Subcutaneous abdominal adipose tissue (tissue), 5 donors: Measurements from ENCODE around the gene CDADC1.

Experiments used
- H3K27ac ChIP-seq: one replicate; pipeline ENCODE4 v1.7.0; 2013; ENCODE audit warnings: low read depth, mild to moderate bottlenecking, inconsistent platforms, low read length, moderate library complexity
- H3K27me3 ChIP-seq, 5 donors: one replicate each; pipeline ENCODE4 v1.7.0; 2013; ENCODE audit warnings: low read length in 5 of 5, inconsistent platforms in 1 of 5; ENCODE audit not compliant: control insufficient read depth in 5 of 5, insufficient read depth in 4 of 5
- H3K36me3 ChIP-seq, 5 donors: one replicate each; pipeline ENCODE4 v1.7.0; 2013; ENCODE audit warnings: low read length in 5 of 5; ENCODE audit not compliant: control insufficient read depth in 5 of 5, insufficient read depth in 5 of 5
- H3K4me1 ChIP-seq, 5 donors: one replicate each; pipeline ENCODE4 v1.7.0; 2013; ENCODE audit warnings: low read length in 5 of 5, mild to moderate bottlenecking in 3 of 5, moderate library complexity in 1 of 5; ENCODE audit not compliant: control insufficient read depth in 5 of 5, insufficient read depth in 5 of 5
- H3K4me3 ChIP-seq, 5 donors: one replicate each; pipeline ENCODE4 v1.7.0; 2013; ENCODE audit warnings: low read length in 5 of 5, low read depth in 1 of 5
- H3K9ac ChIP-seq, 5 donors: one replicate each; pipeline ENCODE4 v1.7.0; 2013; ENCODE audit warnings: low read length in 5 of 5, mild to moderate bottlenecking in 4 of 5, moderate library complexity in 3 of 5
- H3K9me3 ChIP-seq, 5 donors: one replicate each; pipeline ENCODE4 v1.7.0; 2013; ENCODE audit warnings: low read length in 5 of 5; ENCODE audit not compliant: control insufficient read depth in 5 of 5
- donor health status: healthy.
- donor health status: healthy.
- donor health status: healthy.
- donor health status: healthy.
- donor health status: healthy.

Gene CDADC1

GRCh38 chr13:49217962-49218492 is 29.7 kb upstream of the CDADC1 start:
- peaks cover 29 to 51% (median 40%) of the 10 kb centered on the region in 5 donors for H3K27me3 ChIP-seq
- no peaks in the 10 kb centered on the region for H3K9me3 ChIP-seq
- H3K27ac ChIP-seq: no peak overlapping the region

GRCh38 chr13:49218493-49219051 is 29.2 kb upstream of the CDADC1 start:
- Histone ChIP-seq H3K4me1 (peaks cover 0 to 27% (median 20%) of the 10 kb centered on the region in 5 donors), H3K4me3 (peak overlapping the region in 2 of 5 donors; percentile 20 to 25), H3K9me3 (no peaks in the 10 kb centered on the region), H3K27me3 (peaks cover 29 to 51% (median 40%) of the 10 kb centered on the region in 5 donors), H3K36me3 (no peaks in the 10 kb centered on the region), H3K9ac (no peak overlapping the region), H3K27ac (no peak overlapping the region)

More at GRCh38 chr13:49217962-49218492, 29.7 kb upstream of the CDADC1 start:
- no peaks in the 10 kb centered on the region for H3K36me3 ChIP-seq
- H3K4me1 ChIP-seq: peaks cover 0 to 27% (median 20%) of the 10 kb centered on the region in 5 donors
- H3K9ac ChIP-seq: no peak overlapping the region
- peak overlapping the region in 1 of 5 donors; percentile 20 for H3K4me3 ChIP-seq

DNA sequence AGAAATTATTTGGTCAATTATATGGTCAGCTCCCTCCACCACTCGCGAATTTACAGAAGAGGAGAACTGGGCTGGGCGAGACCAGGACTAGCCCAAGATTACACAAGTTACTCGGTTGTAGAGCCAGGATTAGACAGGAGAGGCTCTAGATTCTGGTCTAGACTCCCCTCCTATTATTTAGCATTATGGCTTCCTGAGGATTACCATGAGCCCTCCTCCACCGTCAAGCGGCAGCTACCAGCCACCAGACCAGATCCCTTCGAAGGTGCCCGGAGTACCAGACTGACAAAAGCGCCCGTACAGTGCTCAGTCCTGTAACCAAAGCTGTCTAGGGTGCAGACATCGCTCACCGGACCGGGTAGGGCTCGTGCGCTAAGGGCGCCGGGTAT is 28.1 kb upstream of the CDADC1 start:
- Histone ChIP-seq H3K27ac (no peak overlapping the region), H3K27me3 (peaks cover 29 to 53% (median 40%) of the 10 kb centered on the region in 5 donors), H3K36me3 (no peaks in the 10 kb centered on the region), H3K4me3 (peak overlapping the region; percentile 35 to 74 (median 58)), H3K9ac (no peak overlapping the region), H3K4me1 (peaks cover 0 to 26% (median 20%) of the 10 kb centered on the region in 5 donors), H3K9me3 (no peaks in the 10 kb centered on the region)

- Histone ChIP-seq H3K4me3 (peak within 1 kb of the TSS; percentile 35 to 74 (median 58)), H3K36me3 (no peaks in the 10 kb centered on the region), H3K9ac (no peak within 1 kb of the TSS), H3K9me3 (no peaks in the 10 kb centered on the region), H3K27ac (no peak within 1 kb of the TSS), H3K4me1 (peaks cover 0 to 24% (median 20%) of the 10 kb centered on the region in 5 donors), H3K27me3 (peaks cover 29 to 53% (median 40%) of the 10 kb centered on the region in 5 donors)
These were observed 27.5 kb upstream of the CDADC1 start, which contains the start of gene MLNR for GRCh38 chr13:49220036-49220855. Gene MLNR, plus strand, starts transcription at chr13:49220338. Its CDS starts 0 bp downstream, at chr13:49220338.

DNA sequence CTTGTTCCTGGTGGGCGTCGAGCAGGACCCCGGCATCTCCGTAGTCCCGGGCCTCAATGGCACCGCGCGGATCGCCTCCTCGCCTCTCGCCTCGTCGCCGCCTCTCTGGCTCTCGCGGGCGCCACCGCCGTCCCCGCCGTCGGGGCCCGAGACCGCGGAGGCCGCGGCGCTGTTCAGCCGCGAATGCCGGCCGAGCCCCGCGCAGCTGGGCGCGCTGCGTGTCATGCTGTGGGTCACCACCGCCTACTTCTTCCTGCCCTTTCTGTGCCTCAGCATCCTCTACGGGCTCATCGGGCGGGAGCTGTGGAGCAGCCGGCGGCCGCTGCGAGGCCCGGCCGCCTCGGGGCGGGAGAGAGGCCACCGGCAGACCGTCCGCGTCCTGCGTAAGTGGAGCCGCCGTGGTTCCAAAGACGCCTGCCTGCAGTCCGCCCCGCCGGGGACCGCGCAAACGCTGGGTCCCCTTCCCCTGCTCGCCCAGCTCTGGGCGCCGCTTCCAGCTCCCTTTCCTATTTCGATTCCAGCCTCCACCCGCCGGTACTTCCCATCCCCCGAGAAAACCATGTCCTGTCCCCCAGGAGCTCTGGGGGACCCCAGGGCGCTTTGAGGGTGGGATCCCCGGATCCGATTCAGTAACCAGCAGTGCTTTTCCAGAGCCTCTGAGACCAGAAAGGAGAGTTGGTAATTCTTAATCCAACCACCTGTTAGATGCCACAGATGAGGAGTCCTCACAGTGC is 26.7 kb upstream of the CDADC1 start:
- H3K9me3 ChIP-seq: no peaks in the 10 kb centered on the region
- H3K27me3 ChIP-seq: peaks cover 29 to 53% (median 40%) of the 10 kb centered on the region in 5 donors
- H3K4me1 ChIP-seq: peaks cover 0 to 24% (median 21%) of the 10 kb centered on the region in 5 donors
- peak overlapping the region in 4 of 5 donors; percentile 55 to 74 (median 64) for H3K4me3 ChIP-seq
- no peaks in the 10 kb centered on the region for H3K36me3 ChIP-seq
- no peak overlapping the region for H3K9ac ChIP-seq
- H3K27ac ChIP-seq: no peak overlapping the region

- no peak overlapping the region for H3K27ac ChIP-seq
- H3K9me3 ChIP-seq: no peaks in the 10 kb centered on the region
- peaks cover 29 to 53% (median 40%) of the 10 kb centered on the region in 5 donors for H3K27me3 ChIP-seq
- H3K36me3 ChIP-seq: no peaks in the 10 kb centered on the region
- H3K4me3 ChIP-seq: no peak overlapping the region
- peaks cover 0 to 24% (median 21%) of the 10 kb centered on the region in 5 donors for H3K4me1 ChIP-seq
- no peak overlapping the region for H3K9ac ChIP-seq
These were observed 26.1 kb upstream of the CDADC1 start for GRCh38 chr13:49221590-49221965.

DNA sequence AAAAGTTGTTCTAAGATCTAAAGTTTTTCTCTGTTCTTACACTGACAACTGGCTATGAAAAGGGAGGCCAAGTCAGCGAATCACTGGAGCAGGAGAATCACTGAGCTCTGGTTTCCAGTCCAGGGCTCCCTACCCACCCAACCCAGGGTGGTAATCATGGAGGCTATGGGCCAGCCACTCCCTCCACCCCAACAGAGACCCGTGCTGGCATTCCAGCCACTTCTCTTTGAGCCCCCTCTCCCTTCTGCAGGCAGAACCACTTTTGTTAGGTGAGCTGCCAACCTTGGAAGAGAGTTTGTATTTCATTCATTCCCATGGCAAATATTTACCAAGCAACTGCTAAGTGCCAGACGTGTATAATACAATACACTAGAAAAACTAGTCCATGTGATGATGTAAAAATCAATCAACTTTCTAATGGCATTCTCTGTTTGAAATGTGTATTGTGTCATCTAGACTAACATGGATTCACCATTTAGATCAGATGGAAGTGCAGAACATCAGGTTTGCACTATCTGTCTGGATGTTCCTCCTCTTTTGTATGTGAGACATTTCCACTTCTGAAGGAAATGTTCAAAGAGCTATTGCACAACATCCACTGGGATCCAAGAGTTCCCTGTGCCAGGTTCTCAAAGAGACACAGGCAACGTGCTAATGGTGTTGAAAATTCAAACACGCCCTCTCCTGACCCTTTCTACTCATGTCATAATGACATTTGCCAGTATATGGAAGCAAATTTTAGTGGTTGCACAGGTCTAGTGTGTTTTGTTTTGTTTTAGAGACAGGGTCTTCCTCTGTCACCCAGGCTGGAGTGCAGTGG is 22.3 kb upstream of the CDADC1 start:
- H3K4me1 ChIP-seq: peaks cover 0 to 9% (median 7%) of the 10 kb centered on the region in 5 donors
- H3K9me3 ChIP-seq: no peaks in the 10 kb centered on the region
- no peak overlapping the region for H3K9ac ChIP-seq
- H3K4me3 ChIP-seq: no peak overlapping the region
- H3K27ac ChIP-seq: no peak overlapping the region
- no peaks in the 10 kb centered on the region for H3K36me3 ChIP-seq
- peaks cover 13 to 22% (median 17%) of the 10 kb centered on the region in 5 donors for H3K27me3 ChIP-seq

- H3K27ac ChIP-seq: no peak overlapping the region
- peaks cover 0 to 3% (median 0%) of the 10 kb centered on the region in 5 donors for H3K4me1 ChIP-seq
- H3K27me3 ChIP-seq: peaks cover 2 to 10% (median 6%) of the 10 kb centered on the region in 5 donors
- no peaks in the 10 kb centered on the region for H3K36me3 ChIP-seq
- H3K9me3 ChIP-seq: no peaks in the 10 kb centered on the region
- no peak overlapping the region for H3K9ac ChIP-seq
- H3K4me3 ChIP-seq: no peak overlapping the region
These were observed 21.1 kb upstream of the CDADC1 start for GRCh38 chr13:49226613-49227012.

DNA sequence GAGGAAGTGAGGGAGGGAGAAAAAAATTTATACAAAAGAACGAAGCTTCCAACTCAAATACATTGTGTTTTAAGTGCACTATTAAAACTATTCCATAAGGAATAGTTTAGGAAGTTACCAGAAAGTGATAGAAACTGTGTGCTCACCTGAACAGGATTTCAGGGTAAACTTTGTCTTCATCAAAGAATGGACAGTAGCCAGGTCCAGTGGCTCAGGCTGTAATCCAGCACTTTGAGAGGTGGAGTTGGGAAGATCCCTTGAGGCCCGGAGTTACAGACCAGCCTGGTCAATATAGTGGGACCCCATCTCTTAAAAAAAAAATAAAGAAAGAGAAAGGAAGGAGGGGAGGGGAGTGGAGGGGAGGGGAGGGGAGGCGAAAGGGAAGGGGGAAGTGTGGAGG is 13.0 kb upstream of the CDADC1 start:
- Histone ChIP-seq H3K9ac (no peak overlapping the region), H3K36me3 (no peaks in the 10 kb centered on the region), H3K9me3 (no peaks in the 10 kb centered on the region), H3K4me1 (no peaks in the 10 kb centered on the region), H3K27ac (no peak overlapping the region), H3K27me3 (no peaks in the 10 kb centered on the region), H3K4me3 (no peak overlapping the region)
